ENCODE results near the gene HMGXB4.
"Not testable (repeated sequence)": the region's sequence is repeated elsewhere in the genome, so short reads cannot be mapped to it uniquely, and the experiment has no call there.

The HMGXB4 gene

DNA sequence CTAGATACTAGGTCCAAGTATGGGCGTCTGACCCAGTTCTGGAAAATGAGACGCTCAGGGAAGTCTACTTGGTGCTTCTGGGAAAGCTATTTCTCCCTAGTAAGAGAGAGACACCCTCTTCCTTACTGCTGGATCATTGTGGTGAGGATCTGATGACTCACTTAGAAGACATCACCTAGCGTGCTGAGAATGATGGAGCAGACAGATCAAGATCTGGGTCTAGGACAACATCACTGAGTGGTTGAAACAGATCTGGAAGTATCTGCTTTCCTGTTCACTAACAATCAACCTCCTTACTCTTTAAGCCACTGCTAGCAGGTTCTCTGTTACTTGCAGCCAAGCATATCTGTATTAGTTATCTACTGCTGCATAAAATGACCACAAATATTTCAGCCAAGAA lies 38.3 kb upstream of the HMGXB4 start:
- TF ChIP-seq Cebpa-rat (IDR thresholded peaks at IDR 0.05), result no peak
- no peak overlapping the region for H3K9ac ChIP-seq
- H3K27ac ChIP-seq, result no peak overlapping the region
- H3K36me3 ChIP-seq, result no peaks in the 10 kb centered on the region
- no peaks in the 10 kb centered on the region; the same call in 1 of the 2 replicates for H3K9me3 ChIP-seq
- no peak overlapping the region for H3K4me2 ChIP-seq
- no peak overlapping the region for H3K4me3 ChIP-seq
- no peaks in the 10 kb centered on the region for H3K27me3 ChIP-seq
- no peaks in the 10 kb centered on the region for H3K4me1 ChIP-seq
- no peaks in the 10 kb centered on the region for H4K20me1 ChIP-seq

- Histone ChIP-seq H3K27me3 (no peaks in the 10 kb centered on the region), H3K4me2 (no peak overlapping the region), H3K9me3 (no peaks in the 10 kb centered on the region), H3K9ac (no peak overlapping the region), H4K20me1 (no peaks in the 10 kb centered on the region), H3K4me1 (no peaks in the 10 kb centered on the region), H3K27ac (no peak overlapping the region), H3K4me3 (no peak overlapping the region), H3K36me3 (no peaks in the 10 kb centered on the region)
- TF ChIP-seq Cebpa-rat (IDR thresholded peaks at IDR 0.05), result no peak
These were observed 37.1 kb upstream of the HMGXB4 start for GRCh38 chr22:35220221-35220620.

GRCh38 chr22:35225010-35225409 lies 32.3 kb upstream of the HMGXB4 start:
- H3K27ac ChIP-seq, result no peak overlapping the region
- no peak overlapping the region for H3K4me3 ChIP-seq
- H3K4me1 ChIP-seq, result peaks cover 6% of the 10 kb centered on the region; the same call in 1 of the 2 replicates
- no peaks in the 10 kb centered on the region for H4K20me1 ChIP-seq
- TF ChIP-seq Cebpa-rat (IDR thresholded peaks at IDR 0.05), result no peak
- no peak overlapping the region for H3K4me2 ChIP-seq
- no peaks in the 10 kb centered on the region for H3K36me3 ChIP-seq
- no peaks in the 10 kb centered on the region for H3K27me3 ChIP-seq
- H3K9me3 ChIP-seq, result no peaks in the 10 kb centered on the region
- no peak overlapping the region for H3K9ac ChIP-seq

GRCh38 chr22:35226958-35227647 lies 30.2 kb upstream of the HMGXB4 start:
- no peaks in the 10 kb centered on the region for H3K9me3 ChIP-seq
- H3K9ac ChIP-seq, result no peak overlapping the region
- no peak for TF ChIP-seq Cebpa-rat (IDR thresholded peaks at IDR 0.05)
- H3K4me3 ChIP-seq, result no peak overlapping the region
- H3K27me3 ChIP-seq, result no peaks in the 10 kb centered on the region
- no peak overlapping the region for H3K27ac ChIP-seq
- H3K4me1 ChIP-seq, result peaks cover 6% of the 10 kb centered on the region; the same call in 1 of the 2 replicates
- H4K20me1 ChIP-seq, result no peaks in the 10 kb centered on the region
- H3K36me3 ChIP-seq, result no peaks in the 10 kb centered on the region
- peak overlapping the region; percentile 28; the same call in 1 of the 2 replicates for H3K4me2 ChIP-seq

GRCh38 chr22:35229865-35230264 lies 27.4 kb upstream of the HMGXB4 start:
- H3K4me2 ChIP-seq, result no peak overlapping the region
- H4K20me1 ChIP-seq, result no peaks in the 10 kb centered on the region
- no peak overlapping the region for H3K9ac ChIP-seq
- peaks cover 6% of the 10 kb centered on the region; the same call in 1 of the 2 replicates for H3K4me1 ChIP-seq
- H3K27ac ChIP-seq, result no peak overlapping the region
- H3K4me3 ChIP-seq, result no peak overlapping the region
- H3K9me3 ChIP-seq, result no peaks in the 10 kb centered on the region
- no peaks in the 10 kb centered on the region for H3K27me3 ChIP-seq
- no peak for TF ChIP-seq Cebpa-rat (IDR thresholded peaks at IDR 0.05)
- no peaks in the 10 kb centered on the region for H3K36me3 ChIP-seq

DNA sequence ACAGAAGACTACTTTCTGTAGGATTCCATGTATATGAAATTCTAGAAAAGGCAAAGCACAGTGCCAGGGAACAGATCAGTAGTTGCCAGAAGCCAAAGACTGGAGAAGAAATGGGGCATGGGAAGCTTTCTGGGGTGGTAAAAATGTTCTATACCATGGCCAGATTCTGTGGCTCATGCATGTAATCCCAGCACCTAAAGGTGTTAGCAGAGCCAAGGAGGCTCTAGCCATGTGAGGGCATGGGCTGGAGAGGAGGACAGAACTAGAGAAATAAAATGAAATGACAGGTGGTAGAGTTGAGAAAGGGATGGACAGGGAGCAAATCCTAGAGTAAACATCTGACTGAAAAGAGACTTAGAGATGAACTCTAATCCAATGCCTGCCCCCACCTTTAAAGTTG lies 26.9 kb upstream of the HMGXB4 start:
- no peak overlapping the region for H3K4me2 ChIP-seq

GRCh38 chr22:35230839-35231584 lies 26.3 kb upstream of the HMGXB4 start:
- Histone ChIP-seq H3K36me3 (no peaks in the 10 kb centered on the region), H3K27ac (no peak overlapping the region), H3K9me3 (no peaks in the 10 kb centered on the region; the same call in 1 of the 2 replicates), H3K27me3 (no peaks in the 10 kb centered on the region), H3K4me3 (no peak overlapping the region), H3K9ac (no peak overlapping the region), H4K20me1 (no peaks in the 10 kb centered on the region), H3K4me2 (no peak overlapping the region), H3K4me1 (peaks cover 6% of the 10 kb centered on the region; the same call in 1 of the 2 replicates)
- TF ChIP-seq Cebpa-rat (IDR thresholded peaks at IDR 0.05), result no peak

More for the DNA sequence above, 26.9 kb upstream of the HMGXB4 start:
- Histone ChIP-seq H3K9me3 (no peaks in the 10 kb centered on the region; the same call in 1 of the 2 replicates), H3K27me3 (no peaks in the 10 kb centered on the region), H3K4me3 (no peak overlapping the region), H3K36me3 (no peaks in the 10 kb centered on the region), H3K27ac (no peak overlapping the region), H4K20me1 (no peaks in the 10 kb centered on the region), H3K4me1 (peaks cover 6% of the 10 kb centered on the region; the same call in 1 of the 2 replicates), H3K9ac (no peak overlapping the region)
- TF ChIP-seq Cebpa-rat (IDR thresholded peaks at IDR 0.05), result no peak

GRCh38 chr22:35231585-35232084 lies 25.7 kb upstream of the HMGXB4 start:
- no peaks in the 10 kb centered on the region for H4K20me1 ChIP-seq
- H3K27me3 ChIP-seq, result no peaks in the 10 kb centered on the region
- no peak overlapping the region for H3K9ac ChIP-seq
- no peaks in the 10 kb centered on the region for H3K36me3 ChIP-seq
- no peak overlapping the region for H3K4me2 ChIP-seq
- no peak for TF ChIP-seq Cebpa-rat (IDR thresholded peaks at IDR 0.05)
- H3K9me3 ChIP-seq, result no peaks in the 10 kb centered on the region; the same call in 1 of the 2 replicates
- no peak overlapping the region for H3K27ac ChIP-seq
- H3K4me3 ChIP-seq, result no peak overlapping the region
- H3K4me1 ChIP-seq, result peaks cover 6% of the 10 kb centered on the region; the same call in 1 of the 2 replicates

- not testable (repeated sequence) for H3K4me1 ChIP-seq, H3K4me2 ChIP-seq, H3K4me3 ChIP-seq, H3K27me3 ChIP-seq, H3K27ac ChIP-seq, H3K36me3 ChIP-seq, H3K9me3 ChIP-seq, H3K9ac ChIP-seq, H4K20me1 ChIP-seq
These were observed 18.5 kb upstream of the HMGXB4 start for GRCh38 chr22:35238749-35239148.

- not testable (repeated sequence) for H3K27me3 ChIP-seq, H3K4me1 ChIP-seq, H3K9ac ChIP-seq, H3K36me3 ChIP-seq, H3K4me2 ChIP-seq, H3K4me3 ChIP-seq, H3K27ac ChIP-seq, H3K9me3 ChIP-seq, H4K20me1 ChIP-seq
These were observed 12.8 kb upstream of the HMGXB4 start for GRCh38 chr22:35244507-35244906.
